HUES48 (cell line): Measurements from ENCODE around the gene HMGB2.

Experiments
- H3K27ac ChIP-seq: one replicate; pipeline ENCODE4 v1.7.0; 2013; ENCODE audit warnings: low read depth, low read length, inconsistent platforms
- H3K27me3 ChIP-seq: 2 replicates; pipeline ENCODE4 v1.6.1; 2013; ENCODE audit warnings: mild to moderate bottlenecking, low read length; ENCODE audit not compliant: control insufficient read depth, insufficient read depth
- H3K36me3 ChIP-seq: 2 replicates; pipeline ENCODE4 v1.6.1; 2013; ENCODE audit warnings: low read length; ENCODE audit not compliant: control insufficient read depth, insufficient read depth
- H3K4me1 ChIP-seq: 2 replicates; pipeline ENCODE4 v1.6.1; 2013; ENCODE audit warnings: mild to moderate bottlenecking, low read length; ENCODE audit not compliant: control insufficient read depth, insufficient read depth
- H3K4me3 ChIP-seq: 2 replicates; pipeline ENCODE4 v1.5.1; 2013; ENCODE audit warnings: mild to moderate bottlenecking, low read depth, low read length
- H3K9ac ChIP-seq: 2 replicates; pipeline ENCODE4 v1.6.1; 2013; ENCODE audit warnings: mild to moderate bottlenecking, low read depth, low read length, moderate library complexity
- H3K9me3 ChIP-seq: 2 replicates; pipeline ENCODE4 v1.6.1; 2013; ENCODE audit warnings: low read length; ENCODE audit not compliant: control insufficient read depth, insufficient read depth

Gene HMGB2

GRCh38 chr4:173367285-173367684, 33.1 kb upstream of the HMGB2 start:
- no peaks in the 10 kb centered on the region for H3K9me3 ChIP-seq
- no peak overlapping the region for H3K4me3 ChIP-seq
- no peaks in the 10 kb centered on the region for H3K27me3 ChIP-seq
- H3K27ac ChIP-seq, result no peak overlapping the region
- H3K36me3 ChIP-seq, result no peaks in the 10 kb centered on the region
- H3K4me1 ChIP-seq, result peaks cover 3% of the 10 kb centered on the region
- H3K9ac ChIP-seq, result no peak overlapping the region

GRCh38 chr4:173365359-173365996, 31.3 kb upstream of the HMGB2 start:
- no peak overlapping the region for H3K4me3 ChIP-seq
- no peak overlapping the region for H3K27ac ChIP-seq
- no peak overlapping the region for H3K9ac ChIP-seq

GRCh38 chr4:173362666-173363065, 28.5 kb upstream of the HMGB2 start:
- H3K9me3 ChIP-seq, result no peaks in the 10 kb centered on the region
- H3K4me3 ChIP-seq, result no peak overlapping the region
- no peak overlapping the region for H3K9ac ChIP-seq
- H3K36me3 ChIP-seq, result no peaks in the 10 kb centered on the region
- H3K27ac ChIP-seq, result no peak overlapping the region
- no peaks in the 10 kb centered on the region; the same call in 1 of the 2 replicates for H3K4me1 ChIP-seq
- no peaks in the 10 kb centered on the region for H3K27me3 ChIP-seq

More at GRCh38 chr4:173365359-173365996, 31.3 kb upstream of the HMGB2 start:
- H3K9me3 ChIP-seq, result no peaks in the 10 kb centered on the region
- no peaks in the 10 kb centered on the region for H3K27me3 ChIP-seq
- peaks cover 2% of the 10 kb centered on the region for H3K4me1 ChIP-seq
- no peaks in the 10 kb centered on the region for H3K36me3 ChIP-seq

- Histone ChIP-seq H3K36me3 (no peaks in the 10 kb centered on the region), H3K27me3 (no peaks in the 10 kb centered on the region), H3K4me1 (no peaks in the 10 kb centered on the region; the same call in 1 of the 2 replicates), H3K9me3 (no peaks in the 10 kb centered on the region), H3K27ac (no peak overlapping the region), H3K4me3 (no peak overlapping the region), H3K9ac (no peak overlapping the region)
Observed at GRCh38 chr4:173360587-173361221, 26.5 kb upstream of the HMGB2 start.

GRCh38 chr4:173357939-173358338, 23.8 kb upstream of the HMGB2 start:
- H3K4me1 ChIP-seq, result no peaks in the 10 kb centered on the region; the same call in 1 of the 2 replicates
- no peak overlapping the region for H3K9ac ChIP-seq
- H3K4me3 ChIP-seq, result no peak overlapping the region
- H3K36me3 ChIP-seq, result no peaks in the 10 kb centered on the region
- no peaks in the 10 kb centered on the region for H3K9me3 ChIP-seq
- no peaks in the 10 kb centered on the region for H3K27me3 ChIP-seq
- no peak overlapping the region for H3K27ac ChIP-seq

GRCh38 chr4:173347467-173347866, 13.3 kb upstream of the HMGB2 start:
- no peaks in the 10 kb centered on the region for H3K27me3 ChIP-seq

GRCh38 chr4:173346074-173346473, 11.9 kb upstream of the HMGB2 start:
- H3K27ac ChIP-seq, result no peak overlapping the region
- no peaks in the 10 kb centered on the region for H3K36me3 ChIP-seq
- no peaks in the 10 kb centered on the region for H3K27me3 ChIP-seq
- H3K4me1 ChIP-seq, result peaks cover 22% of the 10 kb centered on the region
- H3K4me3 ChIP-seq, result no peak overlapping the region
- H3K9me3 ChIP-seq, result no peaks in the 10 kb centered on the region; the same call in 1 of the 2 replicates
- no peak overlapping the region for H3K9ac ChIP-seq

More at GRCh38 chr4:173347467-173347866, 13.3 kb upstream of the HMGB2 start:
- Histone ChIP-seq H3K9me3 (no peaks in the 10 kb centered on the region; the same call in 1 of the 2 replicates), H3K9ac (no peak overlapping the region), H3K27ac (no peak overlapping the region), H3K36me3 (no peaks in the 10 kb centered on the region), H3K4me3 (no peak overlapping the region), H3K4me1 (peaks cover 22% of the 10 kb centered on the region)

GRCh38 chr4:173345648-173346047, 11.5 kb upstream of the HMGB2 start:
- Histone ChIP-seq H3K27me3 (no peaks in the 10 kb centered on the region), H3K27ac (no peak overlapping the region), H3K4me1 (peaks cover 22% of the 10 kb centered on the region), H3K9ac (no peak overlapping the region), H3K4me3 (no peak overlapping the region), H3K9me3 (no peaks in the 10 kb centered on the region; the same call in 1 of the 2 replicates), H3K36me3 (no peaks in the 10 kb centered on the region)

GRCh38 chr4:173343832-173344397, 9.8 kb upstream of the HMGB2 start:
- Histone ChIP-seq H3K27me3 (no peaks in the 10 kb centered on the region), H3K27ac (peak overlapping the region; percentile 52), H3K9ac (no peak overlapping the region), H3K4me3 (no peak overlapping the region), H3K4me1 (peaks cover 22% of the 10 kb centered on the region), H3K36me3 (no peaks in the 10 kb centered on the region), H3K9me3 (no peaks in the 10 kb centered on the region; the same call in 1 of the 2 replicates)

- Histone ChIP-seq H3K27ac (no peak overlapping the region), H3K27me3 (0 out of 2 replicates have a peak, but pooled peaks cover 5% of the 10 kb centered on the region), H3K4me3 (no peak overlapping the region), H3K4me1 (peaks cover 14% of the 10 kb centered on the region), H3K9me3 (no peaks in the 10 kb centered on the region), H3K9ac (no peak overlapping the region), H3K36me3 (peaks cover 8% of the 10 kb centered on the region)
Observed at GRCh38 chr4:173337463-173337862, 3.3 kb upstream of the HMGB2 start.
